A549 (cell line): Measurements from ENCODE around the gene AAMDC. TPM values are rescaled to one million over a fixed set of nuclear protein-coding genes. Genes with fewer than 3 reads are reported as not detected.
A peak's percentile ranks its signal among the peaks of the same experiment; 100 is the strongest.
"Not testable (repeated sequence)": the region's sequence is repeated elsewhere in the genome, so short reads cannot be mapped to it uniquely, and the experiment has no call there.

ENCODE experiments used
- ATAC-seq, 2 experiments: fragments of 200-7000 bp in 1 of 2; fragments of >200 bp in 1 of 2; cut with Nextera tagmentation in 1 of 2; cut with Tn5 transposase in 1 of 2; 3 replicates each; pipeline versions ENCODE4 v1.8.0 to v1.9.1; 2018 to 2020; ENCODE audit warnings: mild to moderate bottlenecking in 1 of 2, moderate library complexity in 1 of 2
- CTCF ChIA-PET: fragments of 300-600 bp; sonication (Branson Sonifier 250); formaldehyde crosslinking; extraction: SDS; loops from one replicate; lab custom pipeline; 2021; ENCODE audit warnings: antibody characterized with exemption, inconsistent platforms; lab: Yijun Ruan, JAX
- POLR2A ChIA-PET: fragments of 350-600 bp; formaldehyde crosslinking; extraction: SDS; loops from one replicate; lab custom pipeline; 2021; ENCODE audit warnings: antibody characterized with exemption, inconsistent platforms; lab: Yijun Ruan, JAX
- DNase-seq, 2 experiments: peaks; one replicate each; pipeline versions ENCODE4 v3.0.0 to v3.0.0-alpha.2; 2011 to 2016; ENCODE audit warnings: low read depth in 1 of 2, low spot score in 1 of 2
- FAIRE-seq: peaks from 2 replicates; lab custom pipeline; 2011; peaks lifted over from hg19 to GRCh38; lab: Jason Lieb, UNC
- H3K27ac ChIP-seq, 2 experiments: fragments of >200 bp; sonication (Bioruptor Twin); formaldehyde crosslinking; 3 replicates each; pipeline ENCODE4 v1.5.1; 2016 to 2017
- H3K4me1 ChIP-seq: fragments of >200 bp; sonication (Bioruptor Twin); formaldehyde crosslinking; 3 replicates; pipeline ENCODE4 v1.6.1; 2016
- H3K4me2 ChIP-seq: fragments of >200 bp; sonication (Bioruptor Twin); formaldehyde crosslinking; 3 replicates; pipeline ENCODE4 v1.6.1; 2016
- H3K4me3 ChIP-seq: fragments of >200 bp; sonication (Bioruptor Twin); formaldehyde crosslinking; 3 replicates; pipeline ENCODE4 v1.5.1; 2016
- H3K9me3 ChIP-seq: fragments of >200 bp; sonication (Bioruptor Twin); formaldehyde crosslinking; 3 replicates; pipeline ENCODE4 v1.6.1; 2016
- CBX2 ChIP-seq: fragments of 200-600 bp; sonication (generic); IDR thresholded peaks from 2 replicates; pipeline ENCODE4 v1.6.1; 2016; ENCODE audit warnings: low read depth, mild to moderate bottlenecking, borderline replicate concordance
- CHD2 ChIP-seq: fragments of 150-350 bp; IDR thresholded peaks from 2 replicates; pipeline ENCODE4 v1.6.1; 2014; ENCODE audit warnings: low read length; ENCODE audit not compliant: partially characterized antibody
- E2F6 ChIP-seq: IDR thresholded peaks from 2 replicates; pipeline ENCODE4 v1.6.1; 2012; ENCODE audit warnings: low read depth, borderline replicate concordance
- ELK1 ChIP-seq: fragments of 150-350 bp; IDR thresholded peaks from 2 replicates; pipeline ENCODE4 v1.6.1; 2014; ENCODE audit warnings: low read depth, mild to moderate bottlenecking, low read length
- HEYL ChIP-seq: fragments of 250-450 bp; sonication (Bioruptor Pico); IDR thresholded peaks from 2 replicates; pipeline ENCODE4 v1.8.0; 2021; ENCODE audit warnings: mild to moderate bottlenecking, moderate library complexity
- HMGXB4 ChIP-seq: fragments of 250-450 bp; sonication (Bioruptor Pico); IDR thresholded peaks from 2 replicates; pipeline ENCODE4 v1.5.0; 2021; ENCODE audit warnings: mild to moderate bottlenecking, moderate library complexity, borderline replicate concordance
- HOXB5 ChIP-seq: fragments of 250-450 bp; sonication (Bioruptor Pico); IDR thresholded peaks from 2 replicates; pipeline ENCODE4 v1.5.0; 2020; ENCODE audit warnings: mild to moderate bottlenecking, moderate library complexity
- MAZ ChIP-seq: fragments of 150-350 bp; IDR thresholded peaks from 2 replicates; pipeline ENCODE4 v1.6.1; 2014; ENCODE audit warnings: antibody characterized with exemption, low read depth, low read length, borderline replicate concordance
- MYC ChIP-seq: IDR thresholded peaks from 2 replicates; pipeline ENCODE4 v1.6.1; 2012; ENCODE audit warnings: mild to moderate bottlenecking, inconsistent platforms, low read length, improper control_type of control experiment, borderline replicate concordance
- NR3C1 ChIP-seq: fragments of >200 bp; sonication (Bioruptor Twin); formaldehyde crosslinking; IDR thresholded peaks from 3 replicates; pipeline ENCODE4 v1.6.1; 2017
- POLR2A ChIP-seq: IDR thresholded peaks from 2 replicates; pipeline ENCODE4 v1.6.1; 2012; ENCODE audit warnings: mild to moderate bottlenecking, low read length
- RAD21 ChIP-seq, 2 experiments: fragments of >200 bp in 1 of 2; sonication (Bioruptor Twin) in 1 of 2; formaldehyde crosslinking in 1 of 2; IDR thresholded peaks in 1 of 2; conservative IDR thresholded peaks in 1 of 2; 2 replicates in 1 of 2; 3 replicates in 1 of 2; pipeline ENCODE4 v1.6.1; 2012 to 2018; ENCODE audit warnings: inconsistent platforms in 1 of 2
- RNF2 ChIP-seq: fragments of 200-600 bp; sonication (generic); IDR thresholded peaks from 2 replicates; pipeline ENCODE4 v1.6.1; 2016; ENCODE audit warnings: low read depth, mild to moderate bottlenecking, antibody characterized with exemption, moderate library complexity, borderline replicate concordance
- SREBF2 ChIP-seq: fragments of 450-650 bp; IDR thresholded peaks from 2 replicates; pipeline ENCODE4 v1.6.1; 2014; ENCODE audit warnings: mild to moderate bottlenecking, moderate library complexity
- TFCP2L1 ChIP-seq: fragments of 250-450 bp; sonication (Bioruptor Pico); IDR thresholded peaks from 2 replicates; pipeline ENCODE4 v1.5.0; 2021; ENCODE audit warnings: mild to moderate bottlenecking
- USF2 ChIP-seq: fragments of 450-650 bp; IDR thresholded peaks from 2 replicates; pipeline ENCODE4 v1.6.1; 2014; ENCODE audit warnings: antibody characterized with exemption
- ZSCAN20 ChIP-seq: fragments of 250-450 bp; sonication (Bioruptor Pico); IDR thresholded peaks from 2 replicates; pipeline ENCODE4 v1.8.0; 2022; ENCODE audit warnings: mild to moderate bottlenecking, moderate library complexity
- WGBS: methylation state at CpG from one replicate; pipeline ENCODE4 v1.1.6; 2017; ENCODE audit errors: missing lambda C conversion rate; 5-methylcytosine and 5-hydroxymethylcytosine counted together
- polyA plus RNA-seq, 4 experiments: library from polyadenylated mRNA; depleted of rRNA in 3 of 4; stranded (reverse); fragments of >200 nt; fragmentation: RNase III in 1 of 4; extraction: RNeasy Plus Mini Kit Qiagen cat#74134 plus additional on column Dnase treatment in 1 of 4; gene quantifications; 2 replicates in 3 of 4; 3 replicates in 1 of 4; pipeline ENCODE4 v1.2.3, GENCODE V29; 2011 to 2017

Gene AAMDC
- polyA plus RNA-seq, 2 of the 4 experiments (the other 2 are of a cell fraction) = 25.4 to 36.5 TPM

- Histone ChIP-seq H3K4me2 (no peak overlapping the region), H3K27ac (no peak overlapping the region), H3K4me3 (no peak overlapping the region), H3K4me1 (no peaks in the 10 kb centered on the region; the same call in 2 of the 3 replicates), H3K9me3 (no peaks in the 10 kb centered on the region)
- FAIRE-seq (no peak), ATAC-seq (no peak), DNase-seq (no peak)
- 95% methylated on average over 3 of the region's 3 CpGs for WGBS
- no peak for TF ChIP-seq HMGXB4 (CRISPR knock-in tag)
- TF ChIP-seq NR3C1 = no peak
- no peak for TF ChIP-seq MYC
- no peak for TF ChIP-seq HEYL (CRISPR knock-in tag)
- ChIA-PET CTCF (no interaction called here), POLR2A (no interaction called here)
Measured at GRCh38 chr11:77876045-77876444, 55.1 kb downstream of the AAMDC start.

GRCh38 chr11:77878247-77878646 is 57.3 kb downstream of the AAMDC start:
- H3K4me2 ChIP-seq, H3K4me3 ChIP-seq, H3K9me3 ChIP-seq, H3K4me1 ChIP-seq, POLR2A ChIA-PET, H3K27ac ChIP-seq, FAIRE-seq: not testable (repeated sequence)
- peak; percentile 64 to 65; a peak in 4 of 6 replicates for ATAC-seq
- WGBS = 81% methylated on average over 4 of the region's 4 CpGs
- DNase-seq = peak in 1 of 2 experiments; percentile 13
- CTCF ChIA-PET = interaction anchor here (1.2 kb wide), 1 partner anchor 22 kb away, joined by 4 read pairs; no protein-coding TSS in a partner anchor

GRCh38 chr11:77879218-77879617 is 58.3 kb downstream of the AAMDC start:
- Histone ChIP-seq H3K27ac (no peak overlapping the region), H3K9me3 (no peaks in the 10 kb centered on the region), H3K4me1 (no peaks in the 10 kb centered on the region; the same call in 2 of the 3 replicates), H3K4me3 (no peak overlapping the region), H3K4me2 (no peak overlapping the region)
- ATAC-seq (peak; percentile 58 to 63; a peak in 5 of 6 replicates), DNase-seq (no peak), FAIRE-seq (no peak)
- POLR2A ChIA-PET = no interaction called here
- CTCF ChIA-PET = no interaction called here
- 87% methylated on average over 3 of the region's 3 CpGs for WGBS
- TF ChIP-seq RAD21 (conservative IDR thresholded peaks at IDR 0.05 in 1 of 2, IDR thresholded peaks at IDR 0.05 in 1 of 2) (no peak), RNF2 (no peak), SREBF2 (no peak), TFCP2L1 (CRISPR knock-in tag) (no peak), ZSCAN20 (no peak), HOXB5 (CRISPR knock-in tag) (no peak), CHD2 (no peak), MAZ (no peak), ELK1 (no peak), CBX2 (no peak), POLR2A (no peak), E2F6 (no peak), USF2 (no peak)
